ENCODE measurements around the gene ZCCHC18. TPM values are rescaled to one million over a fixed set of nuclear protein-coding genes. Genes with fewer than 3 reads are reported as not detected.
"Not testable (repeated sequence)": the region's sequence is repeated elsewhere in the genome, so short reads cannot be mapped to it uniquely, and the experiment has no call there.

The ZCCHC18 gene
- total RNA-seq, 4 donors from 2014 or later = 0.31 to 5.0 (median 1.0) TPM

- peak in 1 of 3 donors; percentile 32 for TF ChIP-seq CTCF (IDR thresholded peaks at IDR 0.05)
Measured at GRCh38 chrX:104098151-104098808, 14.0 kb upstream of the ZCCHC18 start.

GRCh38 chrX:104098919-104099318, 13.4 kb upstream of the ZCCHC18 start:
- no peak for TF ChIP-seq CTCF (IDR thresholded peaks at IDR 0.05)
- DNase-seq (ENCODE audit: low spot score) = no peak
- ATAC-seq (ENCODE audit: low FRiP score) = no peak

More at GRCh38 chrX:104098151-104098808, 14.0 kb upstream of the ZCCHC18 start:
- no peak for DNase-seq (ENCODE audit: low spot score)
- peak; percentile 81 for ATAC-seq (ENCODE audit: low FRiP score)

- DNase-seq (ENCODE audit: low spot score) = no peak
- no peak for ATAC-seq (ENCODE audit: low FRiP score)
- TF ChIP-seq CTCF (IDR thresholded peaks at IDR 0.05) = no peak
Measured at GRCh38 chrX:104104676-104105075, 7.6 kb upstream of the ZCCHC18 start.

GRCh38 chrX:104105330-104106262, 6.7 kb upstream of the ZCCHC18 start:
- no peak for DNase-seq (ENCODE audit: low spot score)
- ATAC-seq (ENCODE audit: low FRiP score) = no peak
- TF ChIP-seq CTCF (IDR thresholded peaks at IDR 0.05) = no peak

GRCh38 chrX:104108955-104109354, 3.4 kb upstream of the ZCCHC18 start:
- ATAC-seq (ENCODE audit: low FRiP score) (no peak), DNase-seq (ENCODE audit: low spot score) (no peak)
- TF ChIP-seq CTCF (IDR thresholded peaks at IDR 0.05) = no peak

- not testable (repeated sequence) for ATAC-seq (ENCODE audit: low FRiP score); DNase-seq (ENCODE audit: low spot score)
Measured at GRCh38 chrX:104110491-104111240, 1.7 kb upstream of the ZCCHC18 start.

Data from omental fat pad (tissue), 4 donors.